Activated T-helper 2 cell treated with anti-CD3 and anti-CD28 coated beads, Interferon-gamma antibody, Interleukin-2, Interleukin-4, amounts not matched to agents 10 μg/mL and 5 μg/mL and 100 μg/mL, durations not matched to agents 14 hours and 24 hours and 36 hours (primary cell): ENCODE measurements around the gene DNAH14. TPM values are rescaled to one million over a fixed set of nuclear protein-coding genes. Genes with fewer than 3 reads are reported as not detected.
"Not testable (repeated sequence)": the region's sequence is repeated elsewhere in the genome, so short reads cannot be mapped to it uniquely, and the experiment has no call there.

Experiments
- DNase-seq: peaks from one replicate; pipeline ENCODE4 v3.0.0; 2021; ENCODE audit warnings: low spot score
- H3K27ac Mint-ChIP-seq: one replicate; pipeline ENCODE4 v1.8.0; 2021; ENCODE audit warnings: mixed read lengths
- H3K27me3 Mint-ChIP-seq: one replicate; pipeline ENCODE4 v1.8.0; 2021; ENCODE audit warnings: low read depth, mixed read lengths
- H3K36me3 Mint-ChIP-seq: one replicate; pipeline ENCODE4 v1.8.0; 2021; ENCODE audit warnings: low read depth, mixed read lengths
- H3K4me1 Mint-ChIP-seq: one replicate; pipeline ENCODE4 v1.8.0; 2021; ENCODE audit warnings: low read depth, mixed read lengths
- H3K4me3 Mint-ChIP-seq: one replicate; pipeline ENCODE4 v1.8.0; 2021; ENCODE audit warnings: low read depth, mild to moderate bottlenecking, moderate library complexity, mixed read lengths
- H3K9me3 Mint-ChIP-seq: one replicate; pipeline ENCODE4 v1.8.0; 2021; ENCODE audit warnings: mixed read lengths
- intact Hi-C: fragments of 100-400 bp; cut with micrococcal nuclease; formaldehyde crosslinking; loops from one replicate; pipeline ENCODE4 v1.15.1; 2023
- total RNA-seq: library from RNA; stranded (reverse); gene quantifications from 2 replicates; pipeline ENCODE4 v1.2.3, GENCODE V29; 2022

Gene DNAH14
- total RNA-seq, 1 donor from 2014 or later: 0.32 TPM

- Mint-ChIP-seq H3K9me3 (peaks cover 4% of the 10 kb centered on the region), H3K27me3 (peaks cover 7% of the 10 kb centered on the region), H3K4me3 (no peak overlapping the region), H3K4me1 (no peaks in the 10 kb centered on the region), H3K27ac (no peak overlapping the region), H3K36me3 (no peaks in the 10 kb centered on the region)
- intact Hi-C loops: no loop called here
- no peak for DNase-seq
Measured at GRCh38 chr1:224900062-224900630, 29.3 kb upstream of the DNAH14 start.

GRCh38 chr1:224901087-224901810 lies 28.2 kb upstream of the DNAH14 start:
- peaks cover 7% of the 10 kb centered on the region for H3K27me3 Mint-ChIP-seq
- no peaks in the 10 kb centered on the region for H3K4me1 Mint-ChIP-seq
- H3K9me3 Mint-ChIP-seq: peaks cover 4% of the 10 kb centered on the region
- intact Hi-C loops: no loop called here
- H3K4me3 Mint-ChIP-seq: no peak overlapping the region
- no peak overlapping the region for H3K27ac Mint-ChIP-seq
- H3K36me3 Mint-ChIP-seq: no peaks in the 10 kb centered on the region
- no peak for DNase-seq

GRCh38 chr1:224903955-224904354 lies 25.5 kb upstream of the DNAH14 start:
- intact Hi-C loops: no loop called here
- Mint-ChIP-seq H3K27me3 (peaks cover 9% of the 10 kb centered on the region), H3K27ac (no peak overlapping the region), H3K36me3 (no peaks in the 10 kb centered on the region), H3K4me3 (no peak overlapping the region), H3K9me3 (no peaks in the 10 kb centered on the region), H3K4me1 (no peaks in the 10 kb centered on the region)
- no peak for DNase-seq

- no peak overlapping the region for H3K27ac Mint-ChIP-seq
- H3K4me1 Mint-ChIP-seq: no peaks in the 10 kb centered on the region
- no peak overlapping the region for H3K4me3 Mint-ChIP-seq
- DNase-seq: no peak
- intact Hi-C loops: no loop called here
- H3K9me3 Mint-ChIP-seq: peaks cover 7% of the 10 kb centered on the region
- peaks cover 8% of the 10 kb centered on the region for H3K27me3 Mint-ChIP-seq
- H3K36me3 Mint-ChIP-seq: no peaks in the 10 kb centered on the region
Measured at GRCh38 chr1:224906340-224906739, 23.1 kb upstream of the DNAH14 start.

- intact Hi-C loops: no loop called here
- Mint-ChIP-seq H3K9me3 (peaks cover 14% of the 10 kb centered on the region), H3K36me3 (no peaks in the 10 kb centered on the region), H3K27me3 (peaks cover 2% of the 10 kb centered on the region), H3K27ac (no peak overlapping the region), H3K4me1 (no peaks in the 10 kb centered on the region), H3K4me3 (no peak overlapping the region)
- DNase-seq: no peak
Measured at GRCh38 chr1:224911217-224911616, 18.3 kb upstream of the DNAH14 start.

DNA sequence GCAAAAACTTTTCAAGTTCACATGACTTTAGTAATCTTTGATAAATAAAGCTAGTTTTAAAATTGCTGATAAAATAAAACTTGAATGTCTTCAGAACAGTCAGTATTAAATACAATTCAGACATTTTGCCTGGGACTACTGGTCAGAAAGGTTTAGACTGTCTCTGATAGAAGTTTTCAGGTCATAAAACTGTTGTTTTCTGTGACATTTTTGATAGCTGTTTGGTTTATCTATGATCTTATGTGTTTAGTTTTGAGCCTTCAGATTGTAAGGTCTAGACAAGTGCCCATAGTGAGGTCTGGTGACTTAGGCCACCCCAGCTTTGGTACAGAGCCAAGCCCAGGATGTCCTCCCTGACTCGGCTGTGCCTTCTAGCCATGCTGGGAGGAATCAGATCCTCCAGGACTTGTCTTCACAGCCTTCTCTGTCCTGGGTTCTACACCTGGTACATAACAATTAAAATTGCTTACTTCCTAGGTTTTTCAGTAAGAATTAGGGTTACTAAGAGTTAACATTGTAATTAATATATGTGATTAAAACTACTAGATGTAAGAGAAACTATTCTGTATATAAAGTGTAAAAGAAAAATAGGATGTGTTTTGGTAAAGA lies 15.1 kb upstream of the DNAH14 start:
- H3K9me3 Mint-ChIP-seq: peaks cover 14% of the 10 kb centered on the region

GRCh38 chr1:224919508-224919907 lies 10.0 kb upstream of the DNAH14 start:
- intact Hi-C loops: no loop called here
- H3K4me3 Mint-ChIP-seq: no peak overlapping the region
- peaks cover 1% of the 10 kb centered on the region for H3K27me3 Mint-ChIP-seq
- no peaks in the 10 kb centered on the region for H3K4me1 Mint-ChIP-seq
- H3K27ac Mint-ChIP-seq: no peak overlapping the region
- DNase-seq: no peak
- peaks cover under 1% of the 10 kb centered on the region for H3K9me3 Mint-ChIP-seq
- no peaks in the 10 kb centered on the region for H3K36me3 Mint-ChIP-seq

More for the DNA sequence above, 15.1 kb upstream of the DNAH14 start:
- Mint-ChIP-seq H3K27me3 (peaks cover 1% of the 10 kb centered on the region), H3K4me3 (no peak overlapping the region), H3K27ac (no peak overlapping the region), H3K36me3 (no peaks in the 10 kb centered on the region), H3K4me1 (no peaks in the 10 kb centered on the region)
- intact Hi-C loops: no loop called here
- DNase-seq: no peak

- peaks cover 1% of the 10 kb centered on the region for H3K27me3 Mint-ChIP-seq
- H3K36me3 Mint-ChIP-seq: no peaks in the 10 kb centered on the region
- no peaks in the 10 kb centered on the region for H3K4me1 Mint-ChIP-seq
- intact Hi-C loops: loop anchor here (10.0 kb wide), 1 partner anchor 276 kb away; no protein-coding TSS in a partner anchor
- no peak overlapping the region for H3K27ac Mint-ChIP-seq
- DNase-seq: no peak
- no peaks in the 10 kb centered on the region for H3K9me3 Mint-ChIP-seq
- H3K4me3 Mint-ChIP-seq: no peak overlapping the region
Measured at GRCh38 chr1:224920930-224921329, 8.5 kb upstream of the DNAH14 start.

GRCh38 chr1:224921354-224921753 lies 8.1 kb upstream of the DNAH14 start:
- Mint-ChIP-seq H3K27me3 (peaks cover 1% of the 10 kb centered on the region), H3K27ac (no peak overlapping the region), H3K4me1 (no peaks in the 10 kb centered on the region), H3K36me3 (no peaks in the 10 kb centered on the region), H3K9me3 (no peaks in the 10 kb centered on the region), H3K4me3 (no peak overlapping the region)
- intact Hi-C loops: loop anchor here (10.0 kb wide), 1 partner anchor 277 kb away; no protein-coding TSS in a partner anchor
- no peak for DNase-seq

GRCh38 chr1:224922404-224923164 lies 6.9 kb upstream of the DNAH14 start:
- no peak overlapping the region for H3K27ac Mint-ChIP-seq

GRCh38 chr1:224923726-224924125 lies 5.7 kb upstream of the DNAH14 start:
- H3K27me3 Mint-ChIP-seq: peaks cover 6% of the 10 kb centered on the region
- DNase-seq: no peak
- no peak overlapping the region for H3K4me3 Mint-ChIP-seq
- peaks cover 3% of the 10 kb centered on the region for H3K9me3 Mint-ChIP-seq
- H3K27ac Mint-ChIP-seq: no peak overlapping the region
- no peaks in the 10 kb centered on the region for H3K4me1 Mint-ChIP-seq
- intact Hi-C loops: loop anchor here (2.0 to 10.0 kb wide), 2 partner anchors 279 to 411 kb away; no protein-coding TSS in a partner anchor
- H3K36me3 Mint-ChIP-seq: no peaks in the 10 kb centered on the region

More at GRCh38 chr1:224922404-224923164, 6.9 kb upstream of the DNAH14 start:
- Mint-ChIP-seq H3K9me3 (peaks cover under 1% of the 10 kb centered on the region), H3K36me3 (no peaks in the 10 kb centered on the region), H3K27me3 (peaks cover 3% of the 10 kb centered on the region), H3K4me1 (no peaks in the 10 kb centered on the region), H3K4me3 (no peak overlapping the region)
- DNase-seq: no peak
- intact Hi-C loops: loop anchor here (2.0 to 10.0 kb wide), 2 partner anchors 278 to 410 kb away; no protein-coding TSS in a partner anchor

- H3K4me1 Mint-ChIP-seq, H3K36me3 Mint-ChIP-seq, H3K27ac Mint-ChIP-seq, DNase-seq, H3K4me3 Mint-ChIP-seq: not testable (repeated sequence)
- intact Hi-C loops: loop anchor here (10.0 kb wide), 1 partner anchor 283 kb away; no protein-coding TSS in a partner anchor
- Mint-ChIP-seq H3K27me3 (peaks cover 16% of the 10 kb centered on the region), H3K9me3 (peaks cover 12% of the 10 kb centered on the region)
Measured at GRCh38 chr1:224927631-224928030, 1.8 kb upstream of the DNAH14 start.
